Measurements from ENCODE around the gene ARSB. TPM values are rescaled to one million over a fixed set of nuclear protein-coding genes. Genes with fewer than 3 reads are reported as not detected.
A peak's percentile ranks its signal among the peaks of the same experiment; 100 is the strongest.

The ARSB gene
- total RNA-seq, 1 donor, result 38.4 TPM

GRCh38 chr5:78776637-78777036, 208.5 kb downstream of the ARSB start:
- Histone ChIP-seq H3K79me2 (ENCODE audit: insufficient read depth, low read length) (no peaks in the 10 kb centered on the region), H3K27ac (ENCODE audit: low read depth, low read length) (no peak overlapping the region), H3K4me3 (ENCODE audit: insufficient read depth, low read length) (no peak overlapping the region), H3K4me1 (ENCODE audit: insufficient read depth, low read length) (peaks cover 22% of the 10 kb centered on the region), H3K9me3 (ENCODE audit: low read depth, low read length) (no peaks in the 10 kb centered on the region), H2AFZ (ENCODE audit: low read length) (no peak overlapping the region), H3K36me3 (ENCODE audit: insufficient read depth, low read length) (no peaks in the 10 kb centered on the region), H3K27me3 (ENCODE audit: insufficient read depth, low read length) (no peaks in the 10 kb centered on the region), H3K4me2 (ENCODE audit: insufficient read depth, low read length) (no peak overlapping the region), H4K20me1 (ENCODE audit: insufficient read depth, low read length) (no peaks in the 10 kb centered on the region)
- DNase-seq (ENCODE audit: insufficient read length, low spot score, missing footprints), result peak; percentile 62
- TF ChIP-seq CTCF (IDR thresholded peaks at IDR 0.05; ENCODE audit: extremely low read depth, low read depth, low read length), result no peak

- H3K4me1 ChIP-seq (ENCODE audit: insufficient read depth, low read length), result peaks cover 4% of the 10 kb centered on the region
- no peaks in the 10 kb centered on the region for H3K9me3 ChIP-seq (ENCODE audit: low read depth, low read length)
- H4K20me1 ChIP-seq (ENCODE audit: insufficient read depth, low read length), result no peaks in the 10 kb centered on the region
- H3K4me3 ChIP-seq (ENCODE audit: insufficient read depth, low read length), result no peak overlapping the region
- H3K27ac ChIP-seq (ENCODE audit: low read depth, low read length), result no peak overlapping the region
- H3K27me3 ChIP-seq (ENCODE audit: insufficient read depth, low read length), result no peaks in the 10 kb centered on the region
- no peak for DNase-seq (ENCODE audit: insufficient read length, low spot score, missing footprints)
- H2AFZ ChIP-seq (ENCODE audit: low read length), result no peak overlapping the region
- no peak for TF ChIP-seq CTCF (IDR thresholded peaks at IDR 0.05; ENCODE audit: extremely low read depth, low read depth, low read length)
- no peak overlapping the region for H3K4me2 ChIP-seq (ENCODE audit: insufficient read depth, low read length)
- no peaks in the 10 kb centered on the region for H3K79me2 ChIP-seq (ENCODE audit: insufficient read depth, low read length)
- no peaks in the 10 kb centered on the region for H3K36me3 ChIP-seq (ENCODE audit: insufficient read depth, low read length)
Observed at GRCh38 chr5:78773655-78774054, 211.5 kb downstream of the ARSB start.

- Histone ChIP-seq H3K27me3 (ENCODE audit: insufficient read depth, low read length) (no peaks in the 10 kb centered on the region), H3K79me2 (ENCODE audit: insufficient read depth, low read length) (no peaks in the 10 kb centered on the region), H3K27ac (ENCODE audit: low read depth, low read length) (no peak overlapping the region), H2AFZ (ENCODE audit: low read length) (no peak overlapping the region), H3K4me2 (ENCODE audit: insufficient read depth, low read length) (no peak overlapping the region), H3K9me3 (ENCODE audit: low read depth, low read length) (no peaks in the 10 kb centered on the region), H3K4me1 (ENCODE audit: insufficient read depth, low read length) (no peaks in the 10 kb centered on the region), H3K36me3 (ENCODE audit: insufficient read depth, low read length) (no peaks in the 10 kb centered on the region), H4K20me1 (ENCODE audit: insufficient read depth, low read length) (no peaks in the 10 kb centered on the region), H3K4me3 (ENCODE audit: insufficient read depth, low read length) (no peak overlapping the region)
- no peak for TF ChIP-seq CTCF (IDR thresholded peaks at IDR 0.05; ENCODE audit: extremely low read depth, low read depth, low read length)
- DNase-seq (ENCODE audit: insufficient read length, low spot score, missing footprints), result no peak
Observed at GRCh38 chr5:78771260-78772205, 213.6 kb downstream of the ARSB start.

- no peaks in the 10 kb centered on the region for H3K9me3 ChIP-seq (ENCODE audit: low read depth, low read length)
- no peak overlapping the region for H2AFZ ChIP-seq (ENCODE audit: low read length)
- no peaks in the 10 kb centered on the region for H3K4me1 ChIP-seq (ENCODE audit: insufficient read depth, low read length)
- no peak for TF ChIP-seq CTCF (IDR thresholded peaks at IDR 0.05; ENCODE audit: extremely low read depth, low read depth, low read length)
- H3K27ac ChIP-seq (ENCODE audit: low read depth, low read length), result no peak overlapping the region
- H3K4me2 ChIP-seq (ENCODE audit: insufficient read depth, low read length), result no peak overlapping the region
- no peak overlapping the region for H3K4me3 ChIP-seq (ENCODE audit: insufficient read depth, low read length)
- H3K27me3 ChIP-seq (ENCODE audit: insufficient read depth, low read length), result peaks cover 11% of the 10 kb centered on the region
- no peaks in the 10 kb centered on the region for H4K20me1 ChIP-seq (ENCODE audit: insufficient read depth, low read length)
- no peaks in the 10 kb centered on the region for H3K79me2 ChIP-seq (ENCODE audit: insufficient read depth, low read length)
- peak; percentile 65 for DNase-seq (ENCODE audit: insufficient read length, low spot score, missing footprints)
- no peaks in the 10 kb centered on the region for H3K36me3 ChIP-seq (ENCODE audit: insufficient read depth, low read length)
Observed at GRCh38 chr5:78768781-78769380, 216.2 kb downstream of the ARSB start.
